HG03095 (cell line): ENCODE results near the gene LRRC3B.

Experiments
- ATAC-seq: cut with Tn5 transposase; IDR thresholded peaks from one replicate; pipeline ENCODE4 v1.9.1; 2021; ENCODE audit warnings: moderate library complexity; ENCODE audit not compliant: unreplicated experiment

LRRC3B gene

GRCh38 chr3:26704736-26705135 lies 82.2 kb downstream of the LRRC3B start:
- ATAC-seq: no peak

DNA sequence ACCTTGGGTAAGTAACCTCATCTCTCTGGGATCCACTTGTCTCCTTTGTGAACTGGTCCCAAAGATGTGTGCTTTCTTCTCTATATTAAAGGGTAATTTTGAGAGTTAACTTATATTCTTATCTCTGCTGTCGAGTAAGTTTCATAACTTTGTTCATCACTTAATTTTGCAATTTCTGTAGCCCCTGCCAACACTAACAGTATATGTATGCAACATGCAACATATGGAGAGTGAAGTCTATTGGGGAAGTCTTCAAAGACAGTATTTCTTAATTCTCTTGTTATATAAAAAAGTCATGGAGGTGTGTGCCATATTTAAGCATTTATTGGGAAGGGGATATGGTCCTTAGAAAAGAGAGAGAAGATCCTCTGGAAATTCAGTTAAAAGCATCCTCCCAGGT lies 85.9 kb downstream of the LRRC3B start:
- ATAC-seq: no peak

DNA sequence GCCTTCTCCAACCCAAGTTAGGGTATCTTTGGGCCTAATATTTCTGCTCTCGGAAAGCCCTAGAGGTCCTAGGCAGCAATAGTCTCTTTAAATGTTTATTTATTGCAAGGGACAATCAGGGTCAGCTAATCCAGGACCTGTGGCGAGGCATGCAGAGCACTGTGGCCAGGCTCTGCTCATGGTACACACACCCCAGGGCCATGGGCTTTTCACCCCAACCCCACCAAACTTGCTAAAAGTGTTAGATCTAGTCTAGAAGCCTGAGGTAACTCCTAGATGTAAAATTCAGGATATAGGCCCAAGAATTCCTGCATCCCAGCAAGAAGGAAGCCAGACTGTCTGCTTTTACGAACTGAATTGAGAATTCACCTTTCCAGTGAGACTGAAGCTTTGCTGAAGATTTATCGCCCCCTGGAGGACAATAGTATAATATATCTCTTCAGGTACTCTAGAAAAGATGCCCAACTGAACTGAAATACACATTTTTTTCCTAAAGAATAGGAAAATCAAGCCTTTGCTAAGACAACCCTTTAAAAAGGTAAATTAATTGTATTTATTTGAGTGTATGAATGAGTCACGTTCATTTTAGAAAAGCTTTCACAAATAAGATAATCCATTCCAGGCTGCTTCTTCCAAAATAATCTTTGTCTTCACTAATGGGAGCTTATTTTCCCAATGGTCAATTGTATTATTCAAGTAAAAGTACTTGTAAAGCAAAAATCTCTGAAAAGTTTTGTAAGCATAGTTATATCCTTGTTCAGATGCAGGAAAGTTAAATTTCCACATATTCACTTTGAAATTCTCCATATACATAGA lies 89.8 kb downstream of the LRRC3B start:
- peak; percentile 90 for ATAC-seq

DNA sequence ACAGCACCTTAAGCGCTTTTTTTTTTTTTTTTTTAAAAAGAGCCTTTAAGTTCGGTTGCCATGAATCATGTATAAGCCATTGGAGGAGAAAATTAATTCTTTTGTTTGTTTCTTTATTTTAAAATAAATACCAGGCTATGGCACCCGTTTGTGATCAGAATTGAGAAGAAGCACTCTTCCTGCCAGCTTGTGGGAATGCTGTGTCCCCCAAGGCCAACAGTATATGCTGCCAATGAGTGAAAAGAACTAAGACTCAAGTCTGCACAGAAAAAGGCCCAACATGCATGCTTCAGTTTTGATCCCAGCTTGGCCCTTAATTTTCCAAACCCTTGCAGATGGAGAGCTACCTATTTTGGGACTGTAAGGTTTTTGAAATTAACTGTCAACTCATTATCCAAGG lies 90.5 kb downstream of the LRRC3B start:
- no peak for ATAC-seq

DNA sequence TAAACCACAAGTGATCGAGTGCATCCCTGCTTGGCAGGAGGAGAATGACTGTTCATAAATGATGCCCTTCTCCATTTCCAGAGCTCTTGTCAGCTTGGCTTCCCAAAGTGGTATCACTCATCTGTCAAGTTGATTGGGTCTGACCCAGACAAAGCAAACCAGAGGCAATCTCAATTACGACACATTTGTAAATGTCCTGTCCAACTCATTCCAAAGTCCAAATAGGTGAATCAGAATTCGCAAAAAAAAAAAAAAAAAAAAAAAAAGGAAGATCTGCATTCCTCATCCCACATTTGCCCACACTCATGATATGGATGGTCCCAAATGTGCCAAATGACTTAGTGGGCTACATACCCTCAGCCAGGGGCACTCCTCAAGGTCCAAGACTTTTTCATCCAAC lies 91.9 kb downstream of the LRRC3B start:
- ATAC-seq: no peak

GRCh38 chr3:26715431-26715830 lies 92.9 kb downstream of the LRRC3B start:
- ATAC-seq: no peak

DNA sequence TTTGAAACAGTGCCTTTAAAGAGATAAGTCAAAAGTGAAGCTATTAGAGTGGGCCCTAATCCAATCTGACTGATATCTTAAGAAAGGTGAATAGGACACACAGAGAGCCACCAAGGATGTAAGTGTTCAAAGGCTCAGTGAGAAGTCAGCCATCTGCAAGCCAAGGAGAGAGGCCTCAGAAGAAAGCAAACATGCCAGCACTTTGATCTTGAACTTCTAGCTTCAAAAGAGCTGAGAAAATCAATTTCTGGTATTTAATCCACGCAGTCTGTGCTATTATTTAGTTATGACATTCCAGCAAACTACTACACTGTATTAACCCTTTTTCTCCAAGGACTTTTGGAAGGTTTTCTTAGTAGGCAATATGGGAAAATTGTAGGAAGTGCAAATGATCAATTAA lies 95.7 kb downstream of the LRRC3B start:
- no peak for ATAC-seq

- ATAC-seq: no peak
Measured at GRCh38 chr3:26719134-26719533, 96.6 kb downstream of the LRRC3B start.

GRCh38 chr3:26721047-26721446 lies 98.5 kb downstream of the LRRC3B start:
- ATAC-seq: no peak

DNA sequence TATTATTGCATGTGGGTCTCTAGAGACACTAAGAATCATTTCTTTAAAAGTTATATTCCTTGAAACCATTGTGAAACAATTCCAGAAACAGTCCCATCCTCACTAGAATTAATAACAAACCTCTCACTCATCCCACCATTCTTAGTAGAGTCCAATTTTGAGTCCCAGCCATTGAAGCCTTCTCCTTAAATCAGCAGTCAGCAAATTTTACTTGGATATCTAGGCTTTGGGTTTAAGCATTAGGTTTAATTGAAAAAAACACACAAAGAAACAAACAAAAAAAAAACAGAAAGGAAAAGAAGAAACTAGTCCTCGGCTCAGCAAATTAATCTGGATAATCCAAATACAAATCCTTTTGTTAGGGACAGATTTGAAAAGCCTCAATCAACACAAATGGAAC lies 109.3 kb downstream of the LRRC3B start:
- no peak for ATAC-seq

DNA sequence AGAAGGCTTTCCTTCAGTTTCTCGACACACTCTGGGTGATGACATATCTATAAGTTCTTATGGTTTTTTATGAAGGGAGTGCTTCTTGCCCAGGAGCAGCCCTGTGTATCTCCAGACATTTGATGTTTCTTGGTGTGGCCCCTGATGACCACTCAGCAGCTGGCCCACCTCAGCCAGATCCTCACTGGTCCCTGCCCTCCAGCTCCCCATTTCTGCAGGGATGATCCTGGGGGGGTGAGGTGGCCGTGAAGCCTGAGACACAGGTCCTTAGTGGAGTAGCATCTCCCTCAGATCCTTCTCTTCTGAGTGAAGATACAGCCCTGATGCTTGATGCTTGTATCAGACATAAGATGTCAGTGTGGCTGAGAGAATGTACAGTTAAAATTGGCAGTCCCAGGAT lies 127.7 kb downstream of the LRRC3B start:
- ATAC-seq: no peak

GRCh38 chr3:26752466-26752865 lies 129.9 kb downstream of the LRRC3B start:
- ATAC-seq: no peak

DNA sequence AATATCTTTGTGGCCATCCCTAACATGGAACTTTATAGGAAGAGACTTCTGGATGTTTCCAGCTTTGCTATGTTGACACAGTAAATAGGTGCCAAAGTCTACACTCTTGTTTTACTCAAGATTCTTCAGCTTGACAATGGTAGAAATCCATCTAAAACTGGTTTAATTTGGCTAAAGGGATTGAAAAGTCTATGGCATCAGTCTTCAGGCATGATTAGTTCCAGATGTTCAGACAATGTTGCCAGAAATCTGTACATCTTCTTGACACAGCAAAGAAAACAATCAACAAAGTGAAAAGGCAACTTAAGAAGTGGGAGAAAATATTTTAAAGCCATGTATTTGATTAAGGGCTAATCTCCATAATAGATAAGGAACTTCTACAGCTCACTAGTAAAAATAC lies 130.5 kb downstream of the LRRC3B start:
- no peak for ATAC-seq

DNA sequence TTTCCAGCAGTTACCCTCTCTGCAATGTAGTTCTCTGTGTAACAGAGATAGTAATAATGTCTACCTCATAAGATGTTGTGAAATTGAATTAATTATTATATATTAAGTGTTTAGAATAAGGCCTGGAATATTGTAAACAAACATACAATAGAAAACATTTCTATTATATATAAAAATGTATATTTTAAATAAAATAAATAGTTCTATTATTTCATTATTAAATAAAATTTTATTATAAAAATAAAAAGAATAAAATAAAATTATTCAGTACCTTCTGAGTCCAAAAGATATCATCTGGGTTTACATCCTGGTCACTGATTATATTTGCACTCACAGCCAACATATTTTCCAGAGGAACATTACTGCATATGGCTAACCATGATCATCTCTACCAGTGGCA lies 135.4 kb downstream of the LRRC3B start:
- ATAC-seq: no peak
